HuH-7.5 (cell line): Measurements from ENCODE around the gene ADD1.
"Not testable (repeated sequence)": the region's sequence is repeated elsewhere in the genome, so short reads cannot be mapped to it uniquely, and the experiment has no call there.

Experiments
- DNase-seq: peaks from one replicate; pipeline ENCODE4 v3.0.0; 2011; ENCODE audit warnings: low spot score

Gene ADD1

DNA sequence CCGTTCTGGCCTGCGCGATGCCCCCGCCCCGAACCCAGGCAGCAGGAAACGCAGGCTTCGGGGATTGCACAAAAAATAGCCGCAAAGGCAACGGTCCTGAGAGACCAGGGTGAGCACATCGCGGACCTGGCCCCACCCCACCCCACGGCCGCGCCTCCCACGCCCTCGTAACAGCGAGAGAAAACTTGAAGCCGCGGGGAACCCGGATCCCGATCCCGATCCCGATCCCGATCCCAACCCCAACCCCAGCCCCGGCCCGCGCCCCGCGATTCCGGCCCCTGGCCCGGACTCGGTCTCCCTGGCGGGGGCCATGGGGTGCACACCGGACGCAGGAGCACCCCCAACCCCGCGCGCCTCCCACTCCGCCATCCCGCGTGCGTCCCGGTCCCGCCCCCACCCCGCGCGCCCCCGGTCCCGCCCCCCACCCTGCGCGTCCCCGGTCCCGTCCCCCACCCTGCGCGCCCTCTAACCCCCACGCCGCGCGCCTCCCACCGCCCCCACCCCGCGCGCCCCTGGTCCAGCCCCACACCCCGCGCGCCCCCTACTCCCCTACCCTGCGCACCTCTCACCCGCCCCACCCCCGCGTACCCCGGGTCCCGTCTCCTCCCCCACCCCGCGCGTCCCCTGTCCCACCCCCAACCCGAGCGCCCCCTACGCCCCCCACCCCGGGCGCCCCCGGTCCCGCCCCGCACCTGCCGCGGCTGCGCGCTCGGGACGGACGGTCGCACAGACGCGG, 90.6 kb downstream of the ADD1 start:
- no peak for DNase-seq

DNA sequence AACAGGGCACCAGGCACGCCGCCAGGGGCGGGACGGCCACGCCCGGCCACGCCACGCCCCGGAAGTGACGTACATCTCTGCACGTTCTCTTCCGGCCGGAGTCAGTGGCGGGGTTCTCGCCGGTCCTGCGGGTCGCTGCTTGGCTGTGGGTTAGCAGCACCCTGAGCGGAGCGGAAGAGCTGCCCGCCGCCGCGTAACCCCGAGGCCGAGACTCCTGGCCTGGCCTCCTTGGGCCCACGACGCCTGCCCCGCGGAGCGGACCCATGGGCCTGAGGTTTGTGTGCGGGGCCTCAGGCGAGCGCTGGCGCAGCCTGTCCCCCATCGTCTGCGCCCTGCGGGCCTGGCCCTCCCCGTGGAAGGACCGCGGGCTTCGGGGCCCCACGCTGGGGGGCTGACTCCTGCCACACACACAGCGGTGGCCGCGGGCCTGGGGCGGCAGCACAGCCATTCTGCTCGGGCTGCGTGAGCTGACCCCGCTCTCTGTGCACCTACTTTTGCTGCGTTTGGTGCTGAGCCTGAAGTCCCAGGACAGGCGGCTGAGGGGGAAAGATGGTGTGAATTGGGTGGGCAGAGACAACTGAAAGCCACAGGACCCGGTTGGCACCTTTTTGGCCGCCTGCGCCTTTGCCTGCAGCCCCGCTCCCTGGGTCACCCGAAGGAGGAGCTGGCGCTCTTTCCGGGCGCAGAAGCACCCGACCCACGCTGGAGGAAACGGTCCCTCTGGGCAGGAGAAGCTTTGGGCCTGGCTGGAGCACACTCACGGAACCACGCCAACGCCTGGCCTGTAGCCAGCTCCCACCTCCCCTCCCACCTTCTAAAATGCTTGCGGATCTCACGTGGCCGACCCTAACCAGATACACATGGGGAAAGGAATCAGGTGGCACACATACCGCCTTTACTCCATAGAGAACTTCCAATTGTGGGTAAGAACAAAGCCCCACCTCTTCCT, 91.4 kb downstream of the ADD1 start:
- DNase-seq, result peak; percentile 96

DNA sequence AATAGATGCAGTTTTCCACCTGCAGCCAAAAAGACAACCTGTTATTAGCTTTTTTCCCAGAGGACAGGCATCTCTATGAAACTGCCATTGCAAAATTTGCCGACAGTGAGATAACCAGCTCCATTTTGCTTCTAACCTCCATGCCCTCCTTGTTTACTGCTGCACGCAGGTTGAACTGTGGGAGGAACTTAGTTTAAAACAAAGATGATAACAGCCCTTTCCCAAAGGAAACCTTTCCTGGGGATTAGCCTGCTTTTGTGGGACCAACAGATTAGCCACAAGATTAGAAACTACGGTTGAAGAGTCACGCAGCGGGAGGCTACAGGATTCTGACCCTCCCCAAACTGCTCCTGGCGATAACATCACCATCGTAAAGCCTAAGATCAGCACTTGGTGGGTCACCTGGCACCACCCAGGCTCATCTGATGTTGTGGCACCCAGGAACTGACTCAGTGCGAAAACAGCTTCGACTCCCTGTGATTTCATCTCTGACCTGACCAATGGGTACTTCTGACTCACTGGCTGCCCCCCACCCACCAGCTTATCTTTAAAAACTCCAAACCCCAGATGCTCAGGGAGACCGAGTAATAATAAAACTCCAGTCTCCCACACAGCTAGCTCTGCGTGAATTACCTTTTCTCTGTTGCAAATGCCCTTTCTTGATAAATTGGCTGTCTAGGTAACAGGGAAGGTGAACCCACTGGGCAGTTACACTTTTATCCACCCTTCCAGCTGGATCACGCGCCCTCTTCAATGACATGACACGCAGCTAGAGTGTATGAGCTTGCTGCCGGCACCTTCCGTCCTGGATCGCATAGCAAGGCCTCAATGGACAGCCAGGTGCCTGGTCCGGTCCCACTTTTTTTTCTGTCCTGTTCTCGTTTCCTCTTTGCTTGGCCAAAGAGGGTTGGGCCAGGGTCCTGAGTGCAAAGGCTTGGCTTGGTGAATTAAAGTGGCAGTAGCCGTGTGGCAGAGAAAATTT, 92.4 kb downstream of the ADD1 start:
- DNase-seq, result no peak

DNA sequence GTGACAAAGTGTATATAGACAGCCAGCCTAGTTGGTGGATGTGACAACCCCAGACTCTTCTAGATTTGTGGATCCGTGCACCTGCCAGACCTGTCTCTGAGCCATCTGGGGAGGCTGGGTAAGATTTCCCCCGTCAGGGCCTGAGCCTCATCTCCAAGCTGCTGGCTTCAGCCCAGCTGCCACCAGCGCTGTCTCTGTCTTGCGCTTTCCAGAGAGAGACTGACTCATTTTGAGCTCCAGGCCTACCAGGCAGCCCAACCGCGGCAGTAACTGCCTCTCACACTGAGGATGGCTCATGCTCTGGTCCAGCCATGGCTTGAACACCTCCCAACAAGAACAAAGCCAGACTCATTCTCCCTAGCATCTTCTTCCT, 93.1 kb downstream of the ADD1 start:
- DNase-seq, result no peak

DNA sequence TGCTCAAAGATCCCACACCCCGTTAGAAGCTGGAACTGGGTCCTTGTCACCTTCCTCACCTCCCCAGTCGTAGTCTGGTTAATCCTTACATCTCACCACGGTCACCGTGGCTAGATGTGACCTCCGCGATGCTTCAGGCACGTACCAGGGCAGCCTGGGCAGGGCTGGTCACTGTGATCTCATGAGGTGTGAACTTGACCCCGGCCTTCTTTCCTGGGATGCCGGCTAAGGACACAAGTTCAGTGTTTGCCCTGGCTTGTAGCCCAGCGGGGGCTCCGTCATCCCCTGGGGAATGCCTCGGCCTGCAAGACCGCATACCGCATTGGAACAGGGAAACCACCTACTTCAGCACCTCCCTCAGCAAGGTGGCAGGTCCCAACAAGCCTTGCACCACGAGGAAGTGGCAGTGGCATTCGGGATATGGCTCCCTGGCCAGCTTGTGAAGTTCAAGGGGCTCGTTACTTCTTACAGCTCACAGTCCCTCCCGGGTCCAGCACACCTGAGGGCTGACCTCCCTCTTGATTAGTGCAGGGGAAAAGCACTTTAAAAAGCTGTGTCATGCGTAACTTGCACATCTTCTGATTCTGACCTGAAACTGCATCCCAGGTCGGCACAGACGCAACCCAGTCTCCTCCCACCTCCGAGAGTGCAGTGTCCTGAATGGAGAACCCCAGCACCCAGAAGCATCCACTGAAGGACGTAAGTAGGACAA, 93.7 kb downstream of the ADD1 start:
- no peak for DNase-seq

DNA sequence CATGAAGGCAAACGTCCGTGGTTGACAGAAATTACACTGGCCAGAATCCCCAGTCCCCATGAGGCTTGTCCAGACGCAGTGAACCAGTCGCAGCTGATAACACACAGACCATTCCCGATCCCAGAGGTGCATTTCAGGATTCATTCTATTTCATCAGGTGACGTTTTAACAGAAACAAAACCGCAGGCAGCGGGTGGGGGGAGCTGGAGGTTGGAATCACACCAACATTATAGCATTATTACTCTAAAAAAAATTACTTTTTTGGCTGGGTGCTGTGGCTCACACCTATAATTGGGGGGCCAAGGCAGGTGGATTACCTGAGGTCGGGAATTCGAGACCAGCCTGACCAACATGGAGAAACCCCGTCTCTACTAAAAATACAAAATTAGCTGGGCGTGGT, 94.3 kb downstream of the ADD1 start:
- no peak for DNase-seq

DNA sequence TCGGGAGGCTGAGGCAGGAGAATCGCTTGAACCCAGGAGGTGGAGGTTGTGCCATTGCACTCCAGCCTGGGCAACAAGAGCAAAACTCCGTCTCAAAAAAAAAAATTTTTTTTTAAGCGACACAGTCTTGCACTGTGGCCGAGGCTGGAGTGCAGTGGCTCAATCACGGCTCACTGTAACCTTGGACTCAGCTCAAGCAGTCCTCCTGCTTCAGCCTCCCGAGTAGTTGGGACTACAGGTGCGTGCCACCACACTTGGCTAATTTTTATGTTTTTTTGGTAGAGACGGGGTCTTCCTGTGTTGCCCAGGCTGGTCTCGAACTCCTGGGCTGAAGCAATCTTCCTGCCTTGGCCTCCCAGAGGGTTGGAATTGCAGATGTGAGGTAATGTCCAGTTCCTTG, 94.8 kb downstream of the ADD1 start:
- DNase-seq, result not testable (repeated sequence)

DNA sequence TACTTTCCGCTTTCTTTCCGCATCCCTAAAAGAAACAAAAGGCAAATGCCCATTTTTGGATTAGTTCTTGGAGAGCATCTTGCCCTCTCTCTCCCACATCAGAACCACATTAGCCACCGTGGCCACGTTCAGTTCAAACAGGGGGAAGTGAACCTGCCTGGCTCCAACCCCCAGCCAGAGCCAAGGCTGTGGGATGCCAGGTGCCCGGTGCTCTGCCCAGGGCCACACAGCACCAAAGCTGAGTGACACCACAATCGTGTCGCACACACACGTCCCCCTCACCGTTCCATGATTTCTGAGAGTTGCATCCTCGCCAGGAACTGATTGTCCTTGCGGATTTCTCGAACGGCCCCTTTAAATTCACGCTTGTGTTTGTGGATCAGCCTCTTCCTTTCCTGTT, 95.3 kb downstream of the ADD1 start:
- no peak for DNase-seq

DNA sequence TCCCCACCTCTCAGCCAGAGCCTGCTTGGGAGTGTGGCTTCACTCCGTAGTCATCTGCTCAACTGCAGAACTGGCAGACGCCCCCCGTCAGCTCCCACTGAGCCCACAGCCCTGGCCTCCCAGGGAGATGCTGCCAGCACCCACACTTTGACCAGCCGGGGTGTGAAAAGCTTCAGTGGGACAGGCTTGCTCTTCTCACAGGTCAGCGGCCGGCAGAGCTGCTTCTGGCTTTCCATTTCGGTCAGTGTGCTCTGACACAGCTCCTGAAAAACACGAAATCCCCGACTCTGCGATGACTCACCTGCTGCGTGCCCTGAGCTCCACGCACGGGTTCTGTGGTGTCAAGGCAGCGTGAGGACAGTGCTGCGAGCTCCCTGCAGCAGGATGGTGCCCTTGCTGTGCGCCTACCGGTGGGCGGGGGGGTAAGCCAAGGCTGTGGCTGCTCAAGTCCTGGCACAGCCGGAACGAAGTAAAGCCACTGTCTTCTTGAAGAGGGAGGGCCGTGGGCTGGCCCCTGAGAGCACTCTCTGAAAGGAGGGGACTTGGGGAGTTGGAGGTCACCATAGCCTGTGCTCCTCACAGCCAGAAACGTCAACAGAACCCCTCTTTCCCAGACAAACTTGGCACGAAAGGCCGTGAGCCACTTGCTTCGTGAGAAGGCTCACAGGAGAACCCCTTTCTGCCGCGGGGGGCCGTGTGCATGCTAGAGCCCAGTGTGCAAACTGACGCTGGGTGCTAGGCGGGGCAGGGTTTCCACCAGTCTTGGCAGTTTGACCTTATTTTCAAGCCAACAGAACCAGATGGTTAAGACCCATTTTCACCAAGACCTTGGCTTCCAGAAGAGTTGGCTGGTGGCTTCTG, 96.0 kb downstream of the ADD1 start:
- DNase-seq, result no peak

DNA sequence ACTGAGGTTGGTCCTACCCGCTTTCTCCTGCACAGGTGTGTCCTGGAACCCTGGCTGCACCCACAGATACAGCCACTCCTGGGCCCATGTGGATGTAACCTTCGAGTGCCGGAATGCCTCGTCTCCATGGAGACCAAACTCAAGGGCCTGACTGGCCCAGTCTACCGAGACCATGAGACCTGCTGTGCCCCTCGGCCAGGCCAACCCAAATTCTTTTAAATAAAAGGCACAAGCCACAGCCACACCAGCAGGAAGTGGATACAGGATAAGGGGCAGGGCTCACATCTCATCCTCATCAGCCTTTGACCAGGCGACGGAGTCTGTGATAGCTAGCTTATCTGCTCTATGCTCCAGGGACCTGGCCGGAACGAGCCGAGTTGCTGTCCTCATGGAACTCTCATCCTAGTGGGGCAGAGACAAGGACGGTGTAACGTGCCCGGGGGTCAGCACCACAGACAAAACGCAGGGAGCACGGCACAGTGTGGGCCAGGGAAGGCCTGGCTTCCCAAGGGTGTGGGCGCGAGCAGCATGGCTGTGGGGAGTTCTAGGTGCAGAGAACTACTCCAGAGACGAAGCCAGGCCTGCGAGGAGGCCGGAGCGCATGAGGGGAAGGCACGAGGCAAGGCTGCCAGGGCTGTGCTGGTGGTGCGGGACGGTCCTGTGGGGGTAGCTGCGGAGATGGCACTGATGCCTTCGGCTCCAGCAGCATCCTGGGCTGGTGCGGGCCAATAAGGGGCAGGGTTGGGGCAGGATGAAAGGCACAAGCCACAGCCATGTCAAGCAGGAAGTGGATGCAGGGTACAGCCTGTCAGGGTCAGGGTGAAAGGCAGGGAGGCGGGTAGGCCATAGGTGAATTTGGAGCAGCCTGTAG, 96.9 kb downstream of the ADD1 start:
- DNase-seq, result no peak

DNA sequence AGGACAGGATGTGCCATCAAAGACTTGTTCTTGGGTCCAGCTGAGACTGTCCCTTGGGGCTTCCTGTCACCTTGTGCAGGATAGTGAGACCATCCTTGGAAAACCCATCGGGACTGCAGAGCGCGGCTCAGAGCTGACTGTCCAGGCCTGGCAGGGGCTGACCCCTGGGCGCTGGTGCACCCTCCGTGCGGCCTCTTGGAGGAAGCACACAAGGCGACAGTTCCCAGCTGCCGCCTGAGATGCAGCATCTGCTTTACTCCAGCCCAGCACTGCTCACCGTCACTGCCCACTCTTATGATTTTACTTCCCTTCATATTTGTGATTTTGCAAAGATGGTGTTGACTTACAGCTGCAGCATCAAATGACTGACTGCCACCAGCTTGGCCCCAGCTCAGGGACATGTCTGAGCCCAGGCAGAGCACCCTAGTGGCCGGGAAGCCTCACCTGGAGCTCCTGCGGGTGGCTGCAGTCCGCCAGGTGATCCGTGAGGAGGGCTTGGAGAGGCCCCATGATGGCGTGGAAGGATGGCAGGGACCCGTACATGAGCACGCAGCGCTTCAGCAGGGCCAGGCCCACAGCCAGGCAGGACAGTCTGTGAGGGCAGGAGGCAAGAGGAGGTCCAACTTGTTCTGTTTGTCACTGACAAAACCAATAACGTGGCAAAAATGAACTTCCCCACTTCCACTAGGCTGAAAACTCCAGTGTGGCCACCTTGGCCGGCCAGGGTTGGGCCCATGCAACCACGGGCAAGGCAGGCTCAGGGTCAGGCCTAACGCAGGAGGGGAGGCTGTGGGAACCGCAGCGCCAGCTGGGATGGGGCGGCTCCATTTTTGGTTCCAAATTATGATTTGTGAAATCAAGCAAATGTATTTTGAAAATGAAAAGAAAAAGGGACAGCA, 97.7 kb downstream of the ADD1 start:
- DNase-seq, result no peak

DNA sequence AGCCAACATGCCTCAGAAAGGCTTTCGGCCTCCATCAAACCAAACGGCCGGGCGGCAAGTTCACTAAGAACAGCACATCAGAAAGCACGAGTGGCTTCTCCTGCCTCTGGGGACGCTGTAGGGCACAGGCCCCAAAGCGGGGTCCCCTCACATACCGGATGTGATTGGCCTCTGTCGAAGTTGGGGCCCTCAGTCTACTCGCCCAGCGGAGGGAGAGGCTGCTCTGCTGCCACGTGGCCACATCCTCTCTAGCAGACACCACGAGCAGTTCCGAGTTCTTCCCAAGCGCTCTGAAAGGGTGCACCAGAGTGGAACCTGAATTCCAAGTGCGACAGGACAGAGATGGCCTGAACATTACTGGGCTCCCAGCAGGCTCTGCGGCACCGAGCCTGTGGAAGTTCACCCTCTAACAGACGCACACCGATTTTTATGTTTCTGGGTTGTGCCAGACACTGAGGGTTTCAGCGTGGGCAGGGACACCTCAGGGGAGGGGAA, 98.4 kb downstream of the ADD1 start:
- DNase-seq, result no peak

DNA sequence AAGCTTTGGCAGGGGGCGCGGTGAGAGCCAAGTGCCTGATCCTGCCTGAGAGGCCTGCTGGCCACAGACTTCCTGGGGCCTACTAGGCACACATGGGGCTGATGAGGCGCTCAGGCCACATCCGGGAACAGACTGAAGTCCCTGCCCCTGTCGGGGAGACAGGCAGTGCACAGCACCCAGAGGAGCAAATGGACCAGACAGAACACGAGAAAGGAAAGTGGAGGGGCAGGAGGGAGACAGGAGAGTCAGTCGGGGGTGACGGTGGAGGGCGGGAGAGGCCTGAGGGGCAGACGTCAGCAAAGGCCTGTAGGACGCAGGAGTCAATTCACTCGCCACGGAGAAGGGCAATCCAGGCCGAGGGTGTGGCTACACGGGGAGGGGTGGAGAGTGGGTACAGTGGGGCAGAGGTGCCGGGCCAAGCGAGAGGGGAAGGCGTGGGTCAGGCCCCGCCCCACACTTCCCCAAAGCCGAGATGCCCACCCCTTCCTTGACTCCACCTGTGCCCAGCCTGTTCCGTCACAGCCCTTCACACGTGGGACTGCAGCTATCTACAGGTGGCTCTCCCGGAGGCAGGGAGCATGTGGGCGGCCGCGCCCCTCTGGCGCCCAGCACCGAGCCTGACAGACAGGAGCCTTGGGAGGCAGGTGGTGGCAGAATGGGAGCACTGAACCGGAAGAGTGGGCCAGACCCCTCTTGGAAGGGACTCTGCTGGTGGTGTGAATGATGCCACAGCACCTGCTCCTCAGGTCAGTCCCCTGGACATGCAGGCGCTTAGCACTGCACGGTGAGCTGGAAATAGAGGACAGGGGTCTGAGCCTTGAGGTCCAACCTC, 99.1 kb downstream of the ADD1 start:
- DNase-seq, result no peak

DNA sequence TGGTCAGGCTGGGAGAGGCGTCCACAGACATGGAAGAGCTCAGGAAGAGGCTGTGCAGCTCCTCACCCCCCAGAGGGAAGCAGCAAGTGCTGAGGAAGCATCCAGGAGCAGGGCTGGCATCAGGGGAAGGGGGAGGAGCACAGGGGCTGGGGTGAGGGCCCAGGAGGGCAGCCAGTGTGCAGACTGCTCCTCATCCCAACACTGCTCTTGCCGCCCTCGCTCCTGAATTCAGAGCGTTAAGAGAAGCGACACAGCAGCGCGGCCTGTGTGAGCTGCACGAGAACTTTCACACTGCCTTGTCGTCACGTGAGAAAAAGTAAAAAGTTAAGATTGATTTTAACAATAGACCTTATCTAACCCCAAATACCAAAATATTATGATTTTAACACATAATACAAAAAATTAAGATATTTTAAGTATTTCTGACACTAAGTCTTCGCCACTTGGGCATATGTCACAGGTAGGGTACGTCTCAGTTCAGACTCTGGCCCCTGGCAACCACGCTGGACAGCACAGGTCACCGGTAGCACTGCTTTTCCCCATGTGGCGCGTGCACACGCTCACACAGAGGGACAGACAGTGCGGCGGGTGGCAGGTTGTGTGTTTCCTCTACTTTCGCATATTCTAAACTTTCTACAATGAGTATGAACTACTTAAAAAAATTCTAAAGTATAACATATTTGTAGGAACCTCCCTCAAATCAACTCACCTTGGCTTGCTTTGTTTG, 99.9 kb downstream of the ADD1 start:
- no peak for DNase-seq

DNA sequence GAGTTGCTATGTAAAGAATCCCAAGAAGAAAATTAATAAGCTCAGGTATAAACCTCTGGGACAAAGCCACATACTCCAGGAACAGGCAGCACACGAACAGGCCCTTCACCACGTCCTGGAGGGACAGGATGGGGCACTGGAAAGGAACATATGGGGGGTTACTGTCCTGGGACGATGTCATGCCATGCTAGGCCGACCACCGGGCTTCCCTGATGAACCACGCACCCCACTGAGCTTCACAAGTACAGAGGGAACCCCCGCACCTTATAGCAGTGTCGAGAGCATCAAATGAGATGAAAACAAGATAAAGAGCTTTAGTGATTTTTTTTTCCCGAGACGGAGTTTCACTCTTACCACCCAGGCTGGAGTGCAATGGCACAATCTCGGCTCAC, 100.4 kb downstream of the ADD1 start:
- no peak for DNase-seq

DNA sequence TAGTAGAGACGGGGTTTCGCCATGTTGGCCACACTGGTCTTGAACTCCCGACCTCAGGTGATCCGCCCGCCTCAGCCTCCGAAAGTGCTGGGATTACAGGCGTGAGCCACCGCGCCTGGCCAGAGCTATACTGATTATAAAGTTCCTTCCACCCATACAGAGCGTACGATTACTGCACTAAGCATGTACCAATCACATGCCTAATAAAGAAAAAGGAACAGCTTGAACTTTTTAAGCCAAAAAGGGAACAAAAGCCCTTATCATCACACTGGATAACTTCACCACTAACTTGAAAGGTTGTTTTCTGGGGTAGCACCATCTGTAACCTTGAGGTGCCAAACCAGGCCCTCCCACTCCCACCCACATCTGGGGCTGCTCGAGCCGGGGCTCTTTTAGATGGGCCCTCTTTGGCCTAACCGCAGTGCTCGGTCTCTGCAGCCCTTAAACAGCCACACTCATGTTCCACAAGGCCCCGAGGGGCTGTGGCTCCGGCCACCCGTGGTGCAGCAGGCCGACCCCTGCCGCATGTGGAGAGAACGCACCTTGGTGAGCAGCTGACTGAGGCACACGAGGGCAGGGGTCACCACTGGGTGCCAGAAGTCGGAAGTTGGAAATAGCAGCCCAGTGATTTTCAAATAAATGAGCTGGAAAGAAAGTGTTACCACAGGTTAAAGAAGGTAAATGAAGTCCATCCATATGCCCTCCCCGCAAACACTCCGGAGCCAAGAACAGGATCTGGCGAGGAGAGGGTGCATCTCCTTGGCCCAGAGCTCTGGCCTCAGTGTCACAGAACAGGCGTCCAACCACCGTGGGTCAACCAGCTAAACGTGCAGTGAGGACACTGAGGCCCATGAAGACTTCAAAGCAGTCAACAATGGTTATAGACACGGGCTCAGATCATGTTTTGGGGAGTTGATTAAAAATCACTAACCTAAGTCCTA, 101.2 kb downstream of the ADD1 start:
- no peak for DNase-seq
